Naive thymus-derived CD4-positive, alpha-beta T cell (primary cell): ENCODE results near the gene RETREG3. TPM values are rescaled to one million over a fixed set of nuclear protein-coding genes. Genes with fewer than 3 reads are reported as not detected.

ENCODE experiments used
- ATAC-seq: fragments of 150-1000 bp; cut with Tn5 transposase; 2 replicates; pipeline ENCODE4 v1.10.0; 2021; ENCODE audit warnings: mild to moderate bottlenecking, moderate library complexity
- CTCF ChIA-PET: fragments of 350-600 bp; sonication (Branson Sonifier 250); formaldehyde crosslinking; loops from one replicate; lab custom pipeline; 2021; ENCODE audit warnings: antibody characterized with exemption; lab: Charles Lee
- POLR2A ChIA-PET: fragments of 350-600 bp; sonication (Branson Sonifier 250); formaldehyde crosslinking; loops from one replicate; lab custom pipeline; 2021; ENCODE audit warnings: antibody characterized with exemption, inconsistent platforms; lab: Charles Lee
- DNase-seq, 9 donors: peaks; one replicate each; pipeline versions ENCODE4 v3.0.0 to v3.0.0-alpha.2; 2020 to 2022; ENCODE audit warnings: mixed read lengths in 1 of 9
- H3K27ac ChIP-seq: one replicate; pipeline ENCODE4 v1.7.0; 2013; ENCODE audit warnings: mild to moderate bottlenecking, low read depth, low read length, moderate library complexity
- H3K27me3 ChIP-seq, 2 donors: one replicate each; pipeline ENCODE4 v1.7.0; 2013; ENCODE audit warnings: low read length in 2 of 2, mild to moderate bottlenecking in 2 of 2, moderate library complexity in 2 of 2; ENCODE audit not compliant: control insufficient read depth in 2 of 2, insufficient read depth in 2 of 2
- H3K36me3 ChIP-seq, 3 experiments: 1 replicate in 2 of 3; 2 replicates in 1 of 3; pipeline ENCODE4 v1.7.0; 2013; ENCODE audit warnings: low read length in 3 of 3, mild to moderate bottlenecking in 3 of 3, moderate library complexity in 1 of 3; ENCODE audit not compliant: insufficient read depth in 3 of 3, control insufficient read depth in 2 of 3
- H3K4me1 ChIP-seq, 2 donors: one replicate each; pipeline ENCODE4 v1.7.0; 2013; ENCODE audit warnings: low read length in 2 of 2, mild to moderate bottlenecking in 2 of 2, moderate library complexity in 1 of 2; ENCODE audit not compliant: control insufficient read depth in 2 of 2, insufficient read depth in 2 of 2
- H3K4me3 ChIP-seq: 2 replicates; pipeline ENCODE4 v1.7.0; 2013; ENCODE audit warnings: mild to moderate bottlenecking, low read length
- H3K9me3 ChIP-seq, 3 experiments: 1 replicate in 2 of 3; 2 replicates in 1 of 3; pipeline ENCODE4 v1.7.0; 2013; ENCODE audit warnings: low read length in 3 of 3; ENCODE audit not compliant: control insufficient read depth in 2 of 3
- H3K27ac Mint-ChIP-seq, 9 donors: one replicate each; pipeline ENCODE4 v1.8.0; 2020 to 2022; ENCODE audit warnings: mixed read lengths in 9 of 9, mild to moderate bottlenecking in 8 of 9, moderate library complexity in 5 of 9, inconsistent platforms in 2 of 9
- H3K27me3 Mint-ChIP-seq, 5 donors: one replicate each; pipeline ENCODE4 v1.8.0; 2021 to 2022; ENCODE audit warnings: mixed read lengths in 5 of 5, mild to moderate bottlenecking in 1 of 5
- H3K36me3 Mint-ChIP-seq, 5 donors: one replicate each; pipeline ENCODE4 v1.8.0; 2020 to 2022; ENCODE audit warnings: mixed read lengths in 5 of 5, mild to moderate bottlenecking in 3 of 5, inconsistent platforms in 1 of 5
- H3K4me1 Mint-ChIP-seq, 7 donors: one replicate each; pipeline ENCODE4 v1.8.0; 2020 to 2022; ENCODE audit warnings: mixed read lengths in 7 of 7, mild to moderate bottlenecking in 3 of 7, inconsistent platforms in 1 of 7
- H3K4me3 Mint-ChIP-seq, 10 donors: one replicate each; pipeline ENCODE4 v1.8.0; 2020 to 2022; ENCODE audit warnings: mild to moderate bottlenecking in 10 of 10, mixed read lengths in 10 of 10, moderate library complexity in 6 of 10, inconsistent platforms in 2 of 10
- H3K9me3 Mint-ChIP-seq, 11 donors: one replicate each; pipeline ENCODE4 v1.8.0; 2020 to 2022; ENCODE audit warnings: mixed read lengths in 11 of 11, mild to moderate bottlenecking in 4 of 11, inconsistent platforms in 1 of 11, moderate library complexity in 1 of 11
- intact Hi-C, 2 donors: fragments of 100-400 bp; cut with micrococcal nuclease; formaldehyde crosslinking; loops; one replicate each; pipeline ENCODE4 v1.15.1; 2023
- polyA plus RNA-seq, 2 donors: library from polyadenylated mRNA; unstranded; fragments of 300-500 nt; fragmentation: Illumina TruSeq; gene quantifications; one replicate each; pipeline ENCODE4 v1.2.3, GENCODE V29; 2021
- total RNA-seq, 6 experiments: library from RNA in 5 of 6; stranded (reverse) in 5 of 6; gene quantifications; 1 replicate in 5 of 6; 2 replicates in 1 of 6; pipeline ENCODE4 v1.2.3 and lab custom pipeline; 2021 to 2026

Gene RETREG3
- total and polyA plus RNA-seq, 7 experiments from 2014 or later: 53.3 to 136 (median 124) TPM

GRCh38 chr17:42537156-42537805 lies 71.9 kb downstream of the RETREG3 start:
- Histone ChIP-seq H3K27ac (peak overlapping the region; percentile 57), H3K36me3 (no peaks in the 10 kb centered on the region), H3K4me1 (peaks cover 12 to 26% of the 10 kb centered on the region in 2 donors), H3K9me3 (no peaks in the 10 kb centered on the region), H3K27me3 (no peaks in the 10 kb centered on the region), H3K4me3 (peak overlapping the region; percentile 71)
- ChIA-PET POLR2A (interaction anchor here (0.6 to 2.8 kb wide), 9 partner anchors 11 to 824 kb away, joined by 4 to 19 read pairs (median 6); partner anchors contain the start of genes DNAJC7, HSD17B1, MLX and PSMC3IP), CTCF (interaction anchor here (0.6 kb wide), 1 partner anchor 797 kb away, joined by 4 read pairs; no protein-coding TSS in a partner anchor)
- Mint-ChIP-seq H3K27me3 (peaks cover 0 to 6% (median 0%) of the 10 kb centered on the region in 5 donors), H3K4me3 (peak overlapping the region; percentile 74 to 91 (median 84)), H3K4me1 (peaks cover 28 to 48% (median 41%) of the 10 kb centered on the region in 7 donors), H3K27ac (peak overlapping the region in 5 of 9 donors; percentile 25 to 85 (median 66)), H3K9me3 (peaks cover 0 to 4% (median 0%) of the 10 kb centered on the region in 11 donors), H3K36me3 (peaks cover 0 to 12% (median 5%) of the 10 kb centered on the region in 5 donors)
- DNase-seq: no peak
- intact Hi-C loops: loop anchor here (2.0 to 10.0 kb wide), 5 partner anchors 18 to 672 kb away; partner anchors contain the start of genes GHDC (in 1 of the 2), KLHL11 (in 1 of the 2), PLEKHH3 (in 1 of the 2) and RETREG3 (in 1 of the 2)
- no peak for ATAC-seq

DNA sequence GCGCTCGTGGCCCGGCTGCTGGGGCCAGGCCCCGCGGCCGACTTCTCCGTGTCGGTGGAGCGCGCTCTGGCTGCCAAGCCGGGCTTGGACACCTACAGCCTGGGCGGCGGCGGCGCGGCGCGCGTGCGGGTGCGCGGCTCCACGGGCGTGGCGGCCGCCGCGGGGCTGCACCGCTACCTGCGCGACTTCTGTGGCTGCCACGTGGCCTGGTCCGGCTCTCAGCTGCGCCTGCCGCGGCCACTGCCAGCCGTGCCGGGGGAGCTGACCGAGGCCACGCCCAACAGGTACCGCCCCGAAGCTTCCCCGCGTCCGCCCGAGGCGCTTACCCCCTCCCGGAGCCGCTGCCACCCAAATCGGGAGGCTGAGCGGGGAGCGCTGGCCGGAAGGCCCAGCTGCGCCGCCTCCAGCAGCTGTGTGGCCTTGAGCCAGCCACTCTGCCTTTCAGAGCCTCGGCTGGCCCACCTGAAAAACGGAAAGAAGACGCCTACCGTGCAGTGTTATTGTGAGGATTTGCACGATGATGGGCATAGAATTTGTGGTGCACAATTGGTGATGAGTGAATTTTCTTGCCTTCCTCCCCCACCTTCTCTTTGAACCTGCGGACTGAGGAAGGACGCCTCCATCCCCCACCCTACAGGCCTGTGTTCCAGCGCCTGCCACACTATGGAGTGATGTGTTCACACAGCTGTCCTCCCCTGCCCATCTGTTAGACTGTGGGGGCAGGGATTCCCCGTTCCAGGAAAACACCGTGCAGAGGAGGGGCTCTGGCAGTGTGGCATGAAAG lies 72.6 kb downstream of the RETREG3 start:
- peak overlapping the region; percentile 75 to 91 (median 84) for H3K4me3 Mint-ChIP-seq
- Histone ChIP-seq H3K4me1 (peaks cover 14 to 24% of the 10 kb centered on the region in 2 donors), H3K4me3 (peak overlapping the region; percentile 71), H3K27ac (peak overlapping the region; percentile 57), H3K36me3 (no peaks in the 10 kb centered on the region), H3K27me3 (no peaks in the 10 kb centered on the region), H3K9me3 (no peaks in the 10 kb centered on the region)
- intact Hi-C loops: loop anchor here (1.0 to 10.0 kb wide), 8 partner anchors 18 to 672 kb away; partner anchors contain the start of genes COASY (in 1 of the 2), GHDC (in 1 of the 2), KLHL11 (in 1 of the 2) and PLEKHH3 (in 1 of the 2)
- POLR2A ChIA-PET: interaction anchor here (1.2 to 2.8 kb wide), 11 partner anchors 9 to 825 kb away, joined by 3 to 19 read pairs (median 6); partner anchors contain the start of genes BECN1, DNAJC7, HSD17B1 and MLX
- peak in 6 of 9 donors; percentile 53 to 84 (median 56) for DNase-seq
- peaks cover 31 to 50% (median 43%) of the 10 kb centered on the region in 7 donors for H3K4me1 Mint-ChIP-seq
- H3K27me3 Mint-ChIP-seq: peaks cover 0 to 9% (median 0%) of the 10 kb centered on the region in 5 donors
- CTCF ChIA-PET: interaction anchor here (0.6 to 1.0 kb wide), 4 partner anchors 9 to 825 kb away, joined by 3 to 5 read pairs (median 4); no protein-coding TSS in a partner anchor
- H3K36me3 Mint-ChIP-seq: peaks cover 0 to 12% (median 5%) of the 10 kb centered on the region in 5 donors
- peak; percentile 71 for ATAC-seq
- H3K9me3 Mint-ChIP-seq: peaks cover 0 to 4% (median 0%) of the 10 kb centered on the region in 11 donors
- H3K27ac Mint-ChIP-seq: peak overlapping the region in 8 of 9 donors; percentile 17 to 87 (median 78)

DNA sequence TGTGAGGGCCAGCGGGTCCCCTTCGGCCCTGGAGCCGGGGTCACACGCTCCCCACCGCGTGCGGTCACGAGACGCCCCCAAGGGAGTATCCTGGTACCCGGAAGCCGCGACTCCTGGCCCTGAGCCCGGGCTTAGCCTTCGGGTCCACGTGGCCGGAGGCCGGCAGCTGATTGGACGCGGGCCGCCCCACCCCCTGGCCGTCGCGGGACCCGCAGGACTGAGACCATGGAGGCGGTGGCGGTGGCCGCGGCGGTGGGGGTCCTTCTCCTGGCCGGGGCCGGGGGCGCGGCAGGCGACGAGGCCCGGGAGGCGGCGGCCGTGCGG lies 73.2 kb downstream of the RETREG3 start, which contains the start of gene NAGLU:
TSS of gene NAGLU (plus strand) at position 194 of the 324 bp plus-strand sequence. CDS start at position 226, 32 bp downstream.
- no peaks in the 10 kb centered on the region for H3K36me3 ChIP-seq
- Mint-ChIP-seq H3K27me3 (peaks cover 0 to 9% (median 0%) of the 10 kb centered on the region in 5 donors), H3K36me3 (peaks cover 0 to 7% (median 5%) of the 10 kb centered on the region in 5 donors), H3K4me3 (peak within 1 kb of the TSS; percentile 75 to 96 (median 86)), H3K4me1 (peaks cover 29 to 50% (median 42%) of the 10 kb centered on the region in 7 donors), H3K9me3 (peaks cover 0 to 4% (median 0%) of the 10 kb centered on the region in 11 donors), H3K27ac (peak within 1 kb of the TSS; percentile 36 to 92 (median 79))
- H3K4me1 ChIP-seq: peaks cover 14 to 24% of the 10 kb centered on the region in 2 donors
- DNase-seq: peak; percentile 56 to 93 (median 69)
- peak within 1 kb of the TSS; percentile 71 for H3K4me3 ChIP-seq
- peak within 1 kb of the TSS; percentile 57 for H3K27ac ChIP-seq
- intact Hi-C loops: loop anchor here (1.0 to 10.0 kb wide), 8 partner anchors 18 to 671 kb away; partner anchors contain the start of genes COASY (in 1 of the 2), GHDC (in 1 of the 2), KLHL11 (in 1 of the 2) and PLEKHH3 (in 1 of the 2)
- POLR2A ChIA-PET: interaction anchor here (1.0 to 2.8 kb wide), 13 partner anchors 9 to 825 kb away, joined by 3 to 19 read pairs (median 5); partner anchors contain the start of genes BECN1, DNAJC7, HSD17B1 and MLX
- peak; percentile 91 for ATAC-seq
- no peaks in the 10 kb centered on the region for H3K9me3 ChIP-seq
- CTCF ChIA-PET: interaction anchor here (0.7 to 1.0 kb wide), 3 partner anchors 9 to 226 kb away, joined by 3 to 4 read pairs (median 3); no protein-coding TSS in a partner anchor
- no peaks in the 10 kb centered on the region for H3K27me3 ChIP-seq

DNA sequence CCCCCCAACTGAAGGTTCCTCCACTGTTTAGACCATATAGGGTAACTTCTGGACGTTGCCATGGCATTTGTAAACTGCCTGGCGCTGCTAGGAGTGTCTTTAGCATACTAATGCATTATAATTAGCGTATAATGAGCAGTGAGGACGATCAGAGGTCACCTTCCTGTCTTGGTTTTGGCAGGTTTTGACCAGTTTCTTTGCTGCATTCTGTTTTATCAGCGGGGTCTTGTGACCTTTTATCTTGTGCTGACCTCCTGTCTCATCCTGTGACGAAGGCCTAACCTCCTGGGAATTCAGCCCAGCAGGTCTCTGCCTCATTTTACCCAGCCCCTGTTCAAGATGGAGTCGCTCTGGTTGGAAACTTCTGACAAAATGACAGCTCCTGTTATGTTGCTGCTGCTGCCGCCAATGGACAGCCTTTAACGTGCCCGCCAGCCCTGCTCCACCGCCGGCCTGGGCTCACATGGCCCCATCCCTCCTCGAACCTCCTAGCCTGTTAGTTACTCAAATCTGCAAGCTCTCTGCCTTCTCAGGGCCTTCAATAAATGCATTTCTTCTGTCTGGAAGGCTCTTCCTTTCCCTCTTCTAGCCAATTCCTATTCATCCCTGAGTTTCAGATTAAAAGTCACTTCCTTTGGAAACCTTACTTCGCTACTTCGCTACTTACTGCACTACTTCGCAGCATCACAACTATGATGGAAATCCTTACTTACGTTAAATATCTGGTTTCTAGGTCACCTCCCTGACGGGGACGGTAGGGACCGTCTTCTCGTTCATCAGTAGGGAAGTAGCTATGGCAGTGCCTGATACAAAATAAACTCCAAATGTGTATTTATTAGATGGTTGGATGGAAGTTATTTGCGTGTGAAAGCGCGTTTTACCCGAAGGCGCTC lies 73.8 kb downstream of the RETREG3 start:
- Histone ChIP-seq H3K4me3 (peak overlapping the region; percentile 50), H3K27ac (peak overlapping the region; percentile 53), H3K36me3 (no peaks in the 10 kb centered on the region), H3K4me1 (peaks cover 15 to 25% of the 10 kb centered on the region in 2 donors), H3K9me3 (no peaks in the 10 kb centered on the region), H3K27me3 (no peaks in the 10 kb centered on the region)
- intact Hi-C loops: loop anchor here (1.0 to 10.0 kb wide), 8 partner anchors 19 to 671 kb away; partner anchors contain the start of genes COASY (in 1 of the 2), GHDC (in 1 of the 2), KLHL11 (in 1 of the 2) and PLEKHH3 (in 1 of the 2)
- Mint-ChIP-seq H3K4me3 (peak overlapping the region; percentile 75 to 96 (median 84)), H3K9me3 (peaks cover 0 to 4% (median 0%) of the 10 kb centered on the region in 11 donors), H3K27me3 (peaks cover 0 to 9% (median 0%) of the 10 kb centered on the region in 5 donors), H3K4me1 (peaks cover 27 to 50% (median 42%) of the 10 kb centered on the region in 7 donors), H3K36me3 (peaks cover 0 to 5% (median 5%) of the 10 kb centered on the region in 5 donors), H3K27ac (peak overlapping the region; percentile 3 to 92 (median 78))
- ChIA-PET CTCF (interaction anchor here (0.8 to 1.0 kb wide), 2 partner anchors 13 to 225 kb away, joined by 3 to 4 read pairs; no protein-coding TSS in a partner anchor), POLR2A (interaction anchor here (0.5 to 2.8 kb wide), 15 partner anchors 8 to 826 kb away, joined by 3 to 19 read pairs (median 5); partner anchors contain the start of genes BECN1, DNAJC7, HSD17B1 and MLX)
- no peak for DNase-seq
- ATAC-seq: peak; percentile 5
